LNCAP (cell line): ENCODE results near the gene FTSJ1.

Source experiments
- TF ChIP-seq, protein P1 (sequence below): fragments of 450-650 bp; IDR thresholded peaks from 2 replicates; pipeline ENCODE4 v1.5.1; 2017; ENCODE audit warnings: mild to moderate bottlenecking

FTSJ1 gene

DNA sequence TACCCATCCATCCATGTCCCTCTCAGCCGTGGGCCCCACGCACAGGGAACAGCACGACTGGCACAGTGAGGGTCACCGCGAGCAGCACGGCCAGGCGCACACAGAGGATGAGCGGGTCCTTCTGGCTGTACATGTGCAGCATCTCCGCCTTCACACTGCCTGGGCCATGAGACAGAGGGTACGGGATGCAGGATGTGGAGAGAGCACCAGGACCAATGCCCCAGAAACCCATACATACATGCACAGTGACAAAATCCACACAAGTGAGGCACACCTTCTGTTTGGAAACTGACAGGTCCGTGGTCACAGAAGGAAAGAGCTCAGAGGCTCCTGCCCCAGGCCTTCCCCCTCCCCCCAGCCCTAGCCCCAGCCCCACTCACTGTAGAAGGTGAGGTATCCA is 15.4 kb upstream of the FTSJ1 start:
- TF ChIP-seq, protein P1, sequence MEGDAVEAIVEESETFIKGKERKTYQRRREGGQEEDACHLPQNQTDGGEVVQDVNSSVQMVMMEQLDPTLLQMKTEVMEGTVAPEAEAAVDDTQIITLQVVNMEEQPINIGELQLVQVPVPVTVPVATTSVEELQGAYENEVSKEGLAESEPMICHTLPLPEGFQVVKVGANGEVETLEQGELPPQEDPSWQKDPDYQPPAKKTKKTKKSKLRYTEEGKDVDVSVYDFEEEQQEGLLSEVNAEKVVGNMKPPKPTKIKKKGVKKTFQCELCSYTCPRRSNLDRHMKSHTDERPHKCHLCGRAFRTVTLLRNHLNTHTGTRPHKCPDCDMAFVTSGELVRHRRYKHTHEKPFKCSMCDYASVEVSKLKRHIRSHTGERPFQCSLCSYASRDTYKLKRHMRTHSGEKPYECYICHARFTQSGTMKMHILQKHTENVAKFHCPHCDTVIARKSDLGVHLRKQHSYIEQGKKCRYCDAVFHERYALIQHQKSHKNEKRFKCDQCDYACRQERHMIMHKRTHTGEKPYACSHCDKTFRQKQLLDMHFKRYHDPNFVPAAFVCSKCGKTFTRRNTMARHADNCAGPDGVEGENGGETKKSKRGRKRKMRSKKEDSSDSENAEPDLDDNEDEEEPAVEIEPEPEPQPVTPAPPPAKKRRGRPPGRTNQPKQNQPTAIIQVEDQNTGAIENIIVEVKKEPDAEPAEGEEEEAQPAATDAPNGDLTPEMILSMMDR, result no peak

DNA sequence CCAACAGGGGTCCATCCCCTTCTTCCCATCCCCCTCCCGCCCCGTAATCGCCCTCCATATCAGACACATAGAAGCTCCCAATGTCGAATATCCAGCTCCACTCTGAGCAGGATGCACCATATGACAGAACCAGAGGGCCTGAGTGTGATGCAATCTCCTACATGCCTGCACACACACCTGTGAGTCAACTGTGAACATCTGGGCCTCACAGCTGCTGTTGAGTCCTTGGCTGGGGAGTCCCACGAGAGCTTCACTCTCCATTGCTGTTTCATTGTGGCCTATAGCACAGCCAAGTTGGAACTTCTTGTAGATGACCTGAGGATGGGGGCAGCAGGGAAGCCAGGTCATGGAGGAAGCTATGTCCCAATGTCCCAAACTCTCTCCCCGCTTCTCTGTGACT is 14.2 kb upstream of the FTSJ1 start:
- TF ChIP-seq, protein P1, result no peak

DNA sequence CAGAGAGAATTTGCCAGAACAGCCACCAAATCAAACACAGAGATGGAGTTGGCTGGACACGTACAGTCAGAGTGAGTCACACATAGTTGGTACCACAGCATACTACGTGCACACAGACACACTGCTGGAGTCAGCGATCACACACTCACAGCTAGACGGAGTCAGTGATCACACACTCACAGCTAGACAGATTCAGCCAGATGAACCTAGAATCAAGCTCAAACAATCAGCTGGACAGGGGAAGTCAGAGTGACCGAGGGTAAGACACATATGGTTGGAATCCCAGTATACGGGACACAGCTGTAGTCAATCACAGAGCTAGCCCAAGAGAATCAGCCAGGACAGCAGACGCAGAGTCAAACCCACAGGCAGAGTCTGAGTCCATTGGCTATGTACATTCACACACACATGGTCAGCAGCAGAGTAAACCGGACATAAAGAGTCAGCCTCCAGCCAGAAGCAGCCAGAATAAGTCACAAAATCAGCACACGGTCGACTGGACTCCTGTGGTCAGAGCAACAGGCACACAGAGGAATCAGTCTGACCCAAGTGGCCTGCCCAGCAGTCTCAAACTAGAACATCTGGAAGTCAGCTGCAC is 10.6 kb upstream of the FTSJ1 start:
- TF ChIP-seq, protein P1, result no peak

DNA sequence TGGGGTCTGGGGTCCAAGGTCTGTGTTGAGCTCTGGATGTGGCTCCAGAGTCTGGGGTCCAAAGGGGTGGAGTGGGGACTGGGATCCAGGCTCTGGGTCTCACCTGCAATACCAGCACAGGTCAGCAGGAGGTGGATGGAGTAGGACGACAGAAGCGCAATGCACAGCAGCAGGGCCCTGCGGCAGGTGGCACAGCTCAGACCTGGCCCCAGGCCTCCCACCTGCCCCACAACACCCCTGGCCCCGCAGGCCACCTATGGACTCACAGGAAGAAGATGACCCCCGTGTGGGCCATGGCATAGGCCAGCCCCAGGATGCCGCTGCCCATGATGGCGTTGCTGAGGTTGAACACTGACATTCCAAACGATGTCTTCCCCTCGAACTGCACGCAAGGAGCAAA is 9.3 kb upstream of the FTSJ1 start:
- TF ChIP-seq, protein P1, result no peak; the same call in 1 of the 2 replicates

DNA sequence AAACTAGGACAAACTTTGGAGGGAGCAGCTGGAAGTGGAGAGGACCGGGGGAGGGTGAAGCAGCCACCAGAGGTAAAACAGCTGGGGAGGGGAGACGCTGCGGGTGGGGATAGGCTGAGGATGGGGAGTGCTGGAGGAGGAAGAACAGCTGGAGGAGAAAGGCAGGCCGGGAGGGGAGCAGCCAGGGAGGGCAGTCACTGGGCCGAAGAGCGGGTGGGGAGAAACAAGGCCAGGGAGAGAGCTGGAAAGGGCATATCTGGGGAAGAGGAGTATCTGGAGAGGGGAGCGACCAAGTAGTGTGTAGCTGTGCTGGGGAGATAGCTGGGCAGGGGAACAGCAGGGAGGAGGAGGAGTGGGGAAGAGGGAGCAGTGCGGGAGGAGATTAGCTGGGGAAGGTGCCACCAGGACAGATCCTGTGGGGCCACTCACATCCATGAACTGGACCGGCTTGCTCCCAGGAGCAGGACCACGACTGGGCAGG is 8.7 kb upstream of the FTSJ1 start:
- TF ChIP-seq, protein P1, result no peak

DNA sequence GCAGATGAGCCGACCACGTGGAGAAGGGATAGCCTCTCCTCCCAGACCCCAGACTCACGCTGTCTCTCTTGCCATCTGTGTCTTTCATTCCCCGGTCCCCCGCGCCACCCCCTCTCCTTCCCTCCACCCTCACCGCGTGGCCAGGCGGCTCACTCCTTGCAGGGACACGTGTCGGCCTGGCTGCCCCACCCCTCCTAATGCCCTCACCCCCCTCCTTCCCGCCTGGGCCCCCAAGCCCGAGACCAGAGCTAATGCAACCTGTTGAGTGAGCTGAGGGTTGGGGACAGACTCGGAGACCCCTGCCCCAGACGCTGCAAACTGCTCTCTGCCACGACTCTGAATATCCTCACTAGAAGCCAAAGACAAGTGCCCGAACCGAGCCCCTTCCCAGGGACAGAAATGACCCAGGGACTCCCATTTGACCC is 7.7 kb upstream of the FTSJ1 start:
- TF ChIP-seq, protein P1, result no peak

DNA sequence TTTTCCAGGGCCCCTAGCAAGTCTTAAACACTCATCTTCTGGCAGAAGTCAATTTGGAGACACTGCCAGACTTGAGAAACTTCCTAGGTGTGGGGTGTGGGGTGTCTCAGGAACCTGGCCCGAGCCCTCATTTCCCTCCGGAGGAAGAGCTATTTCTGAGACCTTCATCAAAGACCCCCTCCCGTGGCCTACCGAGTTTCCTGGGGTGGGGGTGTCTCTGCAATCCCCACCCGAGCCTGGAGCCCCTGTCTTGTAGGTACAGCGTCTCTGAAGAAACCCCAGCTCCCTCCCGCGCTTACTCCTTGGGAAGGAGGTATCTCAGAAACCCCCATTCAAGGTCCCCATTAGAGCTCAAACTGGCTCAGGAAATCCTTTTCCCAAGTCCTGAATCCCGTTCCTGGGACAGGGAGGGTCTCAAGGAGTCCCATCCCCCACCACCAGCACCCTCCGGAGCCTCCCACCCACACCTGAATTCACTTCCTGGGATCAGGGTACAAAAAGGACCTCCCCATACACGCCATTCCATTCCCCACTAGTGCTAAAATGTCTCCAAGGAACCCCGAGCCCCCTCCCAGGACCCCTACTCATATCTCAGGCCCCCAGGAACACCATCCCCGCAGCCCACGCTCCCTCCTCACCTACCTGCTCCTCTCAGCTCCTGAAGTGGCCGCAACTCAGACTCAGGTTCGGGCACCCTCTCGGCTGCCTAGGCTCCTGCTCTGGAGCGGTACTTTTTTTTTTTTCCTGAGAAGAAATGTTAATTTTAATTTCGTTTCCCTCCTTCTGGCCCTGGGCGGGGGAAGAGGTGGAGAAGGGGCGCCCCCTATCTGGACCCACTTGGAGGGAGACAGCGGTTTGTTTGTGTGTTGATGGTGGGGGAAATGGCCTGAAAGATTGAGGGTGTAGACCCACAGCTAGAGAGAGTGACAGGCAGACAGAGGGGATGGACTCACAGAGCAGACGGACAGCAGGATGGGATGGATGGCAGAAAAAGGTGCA is 7.0 kb upstream of the FTSJ1 start:
- TF ChIP-seq, protein P1, result no peak
